ENCODE results near the gene MT1E. TPM values are rescaled to one million over a fixed set of nuclear protein-coding genes. Genes with fewer than 3 reads are reported as not detected.
A peak's percentile ranks its signal among the peaks of the same experiment; 100 is the strongest.

The MT1E gene
- total and polyA plus RNA-seq, 2 of the 8 experiments (the other 6 are each of a cell fraction or from before 2014, with no cell fraction given): 7.9 to 117 TPM

DNA sequence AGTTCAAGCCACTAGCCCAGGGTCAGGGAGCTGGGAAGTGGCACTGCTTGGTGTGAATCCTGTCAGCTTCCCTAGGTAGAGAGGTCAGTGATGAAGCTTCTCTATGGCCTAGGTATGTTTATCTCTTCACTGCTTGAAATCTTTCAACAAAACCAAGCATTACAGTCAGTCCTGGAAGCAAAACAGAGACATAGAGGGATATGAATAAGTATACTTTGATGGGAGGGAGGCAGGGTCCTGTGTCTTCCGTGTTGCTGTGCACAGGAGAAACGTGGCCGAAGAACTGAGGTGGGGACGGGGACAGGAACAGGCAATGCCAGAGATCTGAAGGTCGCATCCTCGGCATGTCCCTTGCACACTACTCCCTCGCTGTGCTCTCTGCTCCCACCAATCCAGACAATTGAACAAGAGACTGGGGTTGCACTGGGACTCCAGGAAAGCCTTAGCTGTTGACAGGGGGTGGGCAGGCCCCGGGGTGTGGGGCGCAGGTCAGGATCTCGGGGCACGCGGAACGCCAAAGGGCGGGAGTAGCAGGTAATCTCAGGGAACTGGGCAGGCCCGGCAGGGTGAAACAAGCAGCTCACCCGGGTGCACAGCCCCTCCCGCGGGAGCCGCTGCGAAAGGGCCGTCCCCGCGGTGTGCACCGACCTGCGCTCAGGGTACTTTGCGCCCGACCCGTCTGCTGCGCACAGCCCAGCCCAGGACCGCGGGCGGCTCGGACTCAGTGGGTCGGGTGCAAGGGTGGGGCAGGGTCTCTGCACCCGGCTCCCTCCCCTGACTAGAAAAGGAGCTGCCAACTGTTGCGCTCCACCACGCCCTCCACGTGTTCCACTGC lies 43.6 kb downstream of the MT1E start, which contains the start of gene MT1H:
Gene MT1H, plus strand, starts transcription at position 810 of the 835 bp plus-strand sequence. CDS start 71 bp downstream, outside the sequence.
- Histone ChIP-seq H3K4ac (replicated peaks; ENCODE audit: insufficient read length, low read depth, low read length) (no peak within 1 kb of the TSS), H3K18ac (ENCODE audit: extremely low read depth, low read length) (peak within 1 kb of the TSS; percentile 79), H2BK15ac (ENCODE audit: low read length) (no peak within 1 kb of the TSS), H3K56ac (replicated peaks; ENCODE audit: insufficient read length, low read depth, low read length) (no peak within 1 kb of the TSS), H2BK20ac (ENCODE audit: low read length) (no peak within 1 kb of the TSS; the same call in none of the 2 replicates), H3K9ac (replicated peaks in 1 of 4; ENCODE audit: extremely low read depth in 1 of 4, low read depth in 3 of 4, low read length in 3 of 4) (no peak within 1 kb of the TSS), H2BK120ac (replicated peaks; ENCODE audit: low read depth, low read length) (no peak within 1 kb of the TSS), H2AK5ac (ENCODE audit: low read depth, low read length) (0 out of 2 replicates have a peak within 1 kb of the TSS, but pooled peaks have one; percentile 61), H2BK5ac (ENCODE audit: low read depth, low read length) (no peak within 1 kb of the TSS), H3K27ac (ENCODE audit: low read depth, low read length) (no peak within 1 kb of the TSS), H3K23me2 (ENCODE audit: low read depth, low read length) (peaks cover 10% of the 10 kb centered on the region; the same call in 1 of the 2 replicates), H3K27me3 (replicated peaks in 1 of 4; ENCODE audit: control insufficient read depth in 3 of 4, extremely low read depth in 1 of 4, insufficient read depth in 3 of 4, low read length in 3 of 4) (peaks cover 72 to 91% (median 85%) of the 10 kb centered on the region in 4 experiments), H2AFZ (ENCODE audit: low read length) (0 out of 2 replicates have a peak within 1 kb of the TSS, but pooled peaks have one; percentile 6), H3K79me1 (ENCODE audit: low read depth, low read length) (no peaks in the 10 kb centered on the region), H3K23ac (ENCODE audit: insufficient read length) (no peak within 1 kb of the TSS), H2BK12ac (ENCODE audit: low read depth, low read length) (peak within 1 kb of the TSS; percentile 86; the same call in 1 of the 2 replicates), H3K4me1 (replicated peaks in 1 of 4; ENCODE audit: control insufficient read depth in 3 of 4, insufficient read depth in 4 of 4, low read length in 3 of 4) (peaks cover 3 to 16% (median 12%) of the 10 kb centered on the region in 4 experiments), H4K8ac (ENCODE audit: extremely low read depth, insufficient read depth, low read length) (no peak within 1 kb of the TSS), H3K4me3 (ENCODE audit: extremely low read depth in 1 of 4, insufficient read depth in 2 of 4, low read depth in 3 of 4, low read length in 4 of 4) (peak within 1 kb of the TSS; percentile 13 to 52 (median 19); a peak in 7 of 8 replicates), H3K4me2 (ENCODE audit: insufficient read depth in 1 of 2, low read depth in 2 of 2, low read length in 2 of 2) (peak within 1 kb of the TSS; percentile 74 to 92), H3K79me2 (ENCODE audit: control insufficient read depth in 1 of 2, insufficient read depth in 2 of 2, low read length in 2 of 2) (no peaks in the 10 kb centered on the region), H4K5ac (ENCODE audit: insufficient read length, low read depth, low read length) (no peak within 1 kb of the TSS), H4K20me1 (replicated peaks in 1 of 2; ENCODE audit: control insufficient read depth in 1 of 2, insufficient read depth in 2 of 2, low read length in 2 of 2) (peaks cover 2 to 9% of the 10 kb centered on the region in 2 experiments), H3K9me3 (ENCODE audit: insufficient read depth in 2 of 2, low read depth in 1 of 2, low read length in 1 of 2) (no peaks in the 10 kb centered on the region), H3K36me3 (ENCODE audit: control insufficient read depth in 2 of 4, insufficient read depth in 4 of 4, low read length in 3 of 4) (no peaks in the 10 kb centered on the region), H3K14ac (ENCODE audit: insufficient read length) (no peak within 1 kb of the TSS), H4K91ac (replicated peaks; ENCODE audit: insufficient read length, low read length) (peak within 1 kb of the TSS; percentile 15)
- FAIRE-seq (no peak), DNase-seq (ENCODE audit: low read depth in 1 of 2, low spot score in 2 of 2) (peak in 1 of 2 experiments; percentile 69)
- TF ChIP-seq HDAC6 (IDR thresholded peaks at IDR 0.05; ENCODE audit: low read depth, low read length): no peak
- peak; percentile 53 for TF ChIP-seq RNF2 (IDR thresholded peaks at IDR 0.05; ENCODE audit: borderline replicate concordance, low read depth, low read length, missing control alignments, poor library complexity, severe bottlenecking)
- TF ChIP-seq EZH2 (IDR thresholded peaks at IDR 0.05; ENCODE audit: low read depth, low read length, severe bottlenecking): peak; percentile 79
- TF ChIP-seq KDM4A (IDR thresholded peaks at IDR 0.05; ENCODE audit: low read depth, low read length, severe bottlenecking): peak; percentile 69
- TF ChIP-seq SUZ12 (IDR thresholded peaks at IDR 0.05; ENCODE audit: low read length): peak; percentile 88
- no peak for TF ChIP-seq TAF1 (IDR thresholded peaks at IDR 0.05; ENCODE audit: low read depth, low read length)
- TF ChIP-seq, protein P1, sequence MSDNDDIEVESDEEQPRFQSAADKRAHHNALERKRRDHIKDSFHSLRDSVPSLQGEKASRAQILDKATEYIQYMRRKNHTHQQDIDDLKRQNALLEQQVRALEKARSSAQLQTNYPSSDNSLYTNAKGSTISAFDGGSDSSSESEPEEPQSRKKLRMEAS (IDR thresholded peaks at IDR 0.05): peak; percentile 83
- WGBS, 2 experiments (ENCODE audit: extremely low coverage in 1 of 2, insufficient coverage in 1 of 2, insufficient read length in 1 of 2, insufficient replicate concordance in 2 of 2, low coverage in 1 of 2, low lambda C conversion rate in 2 of 2, missing lambda C conversion rate in 1 of 2): 5% methylated on average over 34 of the region's 38 CpGs; no CpG with 5 or more reads in 1 of the 2 experiments
- POLR2A ChIA-PET (ENCODE audit: partially characterized antibody): interaction anchor here (0.9 to 13.9 kb wide), 16 partner anchors 8 to 218 kb away, joined by 3 to 205 read pairs (median 5); partner anchors contain the start of genes MT1B, MT1E, MT1F and MT1M
- CTCF ChIA-PET (ENCODE audit: partially characterized antibody): interaction anchor here (0.8 to 4.6 kb wide), 9 partner anchors 10 to 92 kb away, joined by 3 to 29 read pairs (median 3); partner anchors contain the start of genes MT1E and MT1M
